ENCODE data around the gene CBY3. TPM values are rescaled to one million over a fixed set of nuclear protein-coding genes. Genes with fewer than 3 reads are reported as not detected.
"Not testable (repeated sequence)": the region's sequence is repeated elsewhere in the genome, so short reads cannot be mapped to it uniquely, and the experiment has no call there.

Gene CBY3
- total and polyA plus RNA-seq, 2 of the 8 experiments (the other 6 are each of a cell fraction or from before 2014, with no cell fraction given): 0.39 TPM

DNA sequence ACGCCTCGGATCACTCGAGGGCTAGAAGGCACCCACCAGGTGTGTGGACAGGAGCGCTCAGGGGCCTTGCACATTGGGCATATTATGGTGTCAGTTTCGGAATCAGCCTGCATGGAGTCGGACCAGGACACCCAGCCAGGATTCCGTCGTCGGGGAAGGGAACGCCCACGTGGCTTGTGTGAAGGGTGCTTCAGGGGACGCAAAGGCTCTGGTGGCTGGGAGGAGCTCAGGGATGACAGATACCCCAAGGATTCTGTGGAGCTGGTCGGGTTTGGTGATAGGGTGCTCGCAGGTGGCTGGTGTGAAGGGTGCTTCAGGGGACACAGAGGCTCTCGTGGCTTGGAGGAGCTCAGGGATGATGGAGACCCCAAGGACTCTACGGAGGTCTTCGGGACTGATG lies 38.2 kb downstream of the CBY3 start:
- not testable (repeated sequence) for H3K36me3 ChIP-seq (ENCODE audit: control insufficient read depth in 2 of 4, insufficient read depth in 4 of 4, low read length in 3 of 4); FAIRE-seq
- CTCF ChIA-PET (ENCODE audit: partially characterized antibody): interaction anchor here (1.9 kb wide), 1 partner anchor 27 kb away, joined by 5 read pairs; no protein-coding TSS in a partner anchor

DNA sequence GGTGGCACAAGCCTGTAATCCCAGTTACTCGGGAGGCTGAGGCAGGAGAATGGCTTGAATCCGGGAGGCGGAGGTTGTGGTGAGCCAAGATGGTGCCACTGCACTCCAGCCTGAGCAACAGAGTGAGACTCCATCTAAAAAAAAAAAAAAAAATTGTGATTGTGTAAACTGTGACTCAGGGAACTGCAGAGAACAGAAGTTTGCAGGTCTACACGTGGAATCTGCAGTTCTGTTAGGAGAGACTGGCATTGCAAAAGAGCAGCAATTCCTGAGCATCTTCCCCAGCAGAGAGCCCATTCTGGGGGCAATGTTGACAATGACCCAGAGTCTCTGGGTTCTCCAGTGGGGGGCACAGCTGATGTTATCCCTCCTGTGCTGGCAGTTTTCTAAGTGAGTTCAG lies 39.1 kb downstream of the CBY3 start:
- H3K4me3 ChIP-seq (ENCODE audit: extremely low read depth in 1 of 4, insufficient read depth in 2 of 4, low read depth in 3 of 4, low read length in 4 of 4); H3K27ac ChIP-seq (ENCODE audit: low read depth, low read length); CTCF ChIA-PET (ENCODE audit: partially characterized antibody); POLR2A ChIA-PET (ENCODE audit: partially characterized antibody); H3K79me1 ChIP-seq (ENCODE audit: low read depth, low read length); H4K91ac ChIP-seq (replicated peaks; ENCODE audit: insufficient read length, low read length); H2AFZ ChIP-seq (ENCODE audit: low read length); H3K27me3 ChIP-seq (replicated peaks in 1 of 4; ENCODE audit: control insufficient read depth in 3 of 4, extremely low read depth in 1 of 4, insufficient read depth in 3 of 4, low read length in 3 of 4); H3K56ac ChIP-seq (replicated peaks; ENCODE audit: insufficient read length, low read depth, low read length); H3K18ac ChIP-seq (ENCODE audit: extremely low read depth, low read length); H3K23ac ChIP-seq (ENCODE audit: insufficient read length); H2BK120ac ChIP-seq (replicated peaks; ENCODE audit: low read depth, low read length); H3K4ac ChIP-seq (replicated peaks; ENCODE audit: insufficient read length, low read depth, low read length); H4K20me1 ChIP-seq (replicated peaks in 1 of 2; ENCODE audit: control insufficient read depth in 1 of 2, insufficient read depth in 2 of 2, low read length in 2 of 2); DNase-seq (ENCODE audit: low read depth in 1 of 2, low spot score in 2 of 2); H3K4me1 ChIP-seq (replicated peaks in 1 of 4; ENCODE audit: control insufficient read depth in 3 of 4, insufficient read depth in 4 of 4, low read length in 3 of 4); H4K8ac ChIP-seq (ENCODE audit: extremely low read depth, insufficient read depth, low read length); H3K4me2 ChIP-seq (ENCODE audit: insufficient read depth in 1 of 2, low read depth in 2 of 2, low read length in 2 of 2); H3K23me2 ChIP-seq (ENCODE audit: low read depth, low read length); H3K14ac ChIP-seq (ENCODE audit: insufficient read length); H3K79me2 ChIP-seq (ENCODE audit: control insufficient read depth in 1 of 2, insufficient read depth in 2 of 2, low read length in 2 of 2); H2BK5ac ChIP-seq (ENCODE audit: low read depth, low read length); H4K5ac ChIP-seq (ENCODE audit: insufficient read length, low read depth, low read length); H2BK20ac ChIP-seq (ENCODE audit: low read length); H3K9me3 ChIP-seq (ENCODE audit: insufficient read depth in 2 of 2, low read depth in 1 of 2, low read length in 1 of 2); H3K9ac ChIP-seq (replicated peaks in 1 of 4; ENCODE audit: extremely low read depth in 1 of 4, low read depth in 3 of 4, low read length in 3 of 4); H2AK5ac ChIP-seq (ENCODE audit: low read depth, low read length); FAIRE-seq; H2BK15ac ChIP-seq (ENCODE audit: low read length); H2BK12ac ChIP-seq (ENCODE audit: low read depth, low read length); H3K36me3 ChIP-seq (ENCODE audit: control insufficient read depth in 2 of 4, insufficient read depth in 4 of 4, low read length in 3 of 4): not testable (repeated sequence)
- no CpG with 5 or more reads among the region's 4 CpGs for WGBS, 2 experiments (ENCODE audit: extremely low coverage in 1 of 2, insufficient coverage in 1 of 2, insufficient read length in 1 of 2, insufficient replicate concordance in 2 of 2, low coverage in 1 of 2, low lambda C conversion rate in 2 of 2, missing lambda C conversion rate in 1 of 2)

More for the DNA sequence above, 38.2 kb downstream of the CBY3 start:
- H3K79me2 ChIP-seq (ENCODE audit: control insufficient read depth in 1 of 2, insufficient read depth in 2 of 2, low read length in 2 of 2); H3K9ac ChIP-seq (replicated peaks in 1 of 4; ENCODE audit: extremely low read depth in 1 of 4, low read depth in 3 of 4, low read length in 3 of 4); H3K9me3 ChIP-seq (ENCODE audit: insufficient read depth in 2 of 2, low read depth in 1 of 2, low read length in 1 of 2); H3K79me1 ChIP-seq (ENCODE audit: low read depth, low read length); H3K4me1 ChIP-seq (replicated peaks in 1 of 4; ENCODE audit: control insufficient read depth in 3 of 4, insufficient read depth in 4 of 4, low read length in 3 of 4); H3K4me3 ChIP-seq (ENCODE audit: extremely low read depth in 1 of 4, insufficient read depth in 2 of 4, low read depth in 3 of 4, low read length in 4 of 4); H3K4me2 ChIP-seq (ENCODE audit: insufficient read depth in 1 of 2, low read depth in 2 of 2, low read length in 2 of 2); H3K23ac ChIP-seq (ENCODE audit: insufficient read length); H2AFZ ChIP-seq (ENCODE audit: low read length); H3K27me3 ChIP-seq (replicated peaks in 1 of 4; ENCODE audit: control insufficient read depth in 3 of 4, extremely low read depth in 1 of 4, insufficient read depth in 3 of 4, low read length in 3 of 4); H2BK20ac ChIP-seq (ENCODE audit: low read length); H3K4ac ChIP-seq (replicated peaks; ENCODE audit: insufficient read length, low read depth, low read length); H3K56ac ChIP-seq (replicated peaks; ENCODE audit: insufficient read length, low read depth, low read length); H2BK15ac ChIP-seq (ENCODE audit: low read length); H4K8ac ChIP-seq (ENCODE audit: extremely low read depth, insufficient read depth, low read length); H4K20me1 ChIP-seq (replicated peaks in 1 of 2; ENCODE audit: control insufficient read depth in 1 of 2, insufficient read depth in 2 of 2, low read length in 2 of 2); H3K27ac ChIP-seq (ENCODE audit: low read depth, low read length); H3K18ac ChIP-seq (ENCODE audit: extremely low read depth, low read length); H3K14ac ChIP-seq (ENCODE audit: insufficient read length); H2AK5ac ChIP-seq (ENCODE audit: low read depth, low read length); H3K23me2 ChIP-seq (ENCODE audit: low read depth, low read length); H2BK12ac ChIP-seq (ENCODE audit: low read depth, low read length); H4K91ac ChIP-seq (replicated peaks; ENCODE audit: insufficient read length, low read length); H2BK5ac ChIP-seq (ENCODE audit: low read depth, low read length); H4K5ac ChIP-seq (ENCODE audit: insufficient read length, low read depth, low read length); DNase-seq (ENCODE audit: low read depth in 1 of 2, low spot score in 2 of 2); H2BK120ac ChIP-seq (replicated peaks; ENCODE audit: low read depth, low read length): not testable (repeated sequence)
- POLR2A ChIA-PET (ENCODE audit: partially characterized antibody): interaction anchor here (0.7 kb wide), 1 partner anchor 19 kb away, joined by 4 read pairs; the partner anchor contains the start of gene HNRNPH1
- WGBS, 2 experiments (ENCODE audit: extremely low coverage in 1 of 2, insufficient coverage in 1 of 2, insufficient read length in 1 of 2, insufficient replicate concordance in 2 of 2, low coverage in 1 of 2, low lambda C conversion rate in 2 of 2, missing lambda C conversion rate in 1 of 2): 85% methylated on average over 13 of the region's 17 CpGs; no CpG with 5 or more reads in 1 of the 2 experiments
